Neutrophil (primary cell): ENCODE measurements around the gene TIMM44.

Experiments used
- H3K27ac ChIP-seq: fragments of 200-600 bp; sonication (generic); 2 replicates; pipeline ENCODE4 v1.5.1; 2016; ENCODE audit warnings: mild to moderate bottlenecking, moderate library complexity
- H3K27me3 ChIP-seq: fragments of 200-600 bp; sonication (generic); 2 replicates; pipeline ENCODE4 v1.6.0; 2016; ENCODE audit warnings: mild to moderate bottlenecking
- H3K36me3 ChIP-seq: fragments of 200-600 bp; sonication (generic); 2 replicates; pipeline ENCODE4 v1.5.1; 2017
- H3K4me1 ChIP-seq, 2 experiments: fragments of 200-600 bp in 1 of 2; sonication (generic) in 1 of 2; 1 replicate in 1 of 2; 2 replicates in 1 of 2; pipeline versions ENCODE4 v1.5.1 to v1.6.1; 2013 to 2016; ENCODE audit warnings: low read depth in 1 of 2, low read length in 1 of 2, mild to moderate bottlenecking in 1 of 2, moderate library complexity in 1 of 2; ENCODE audit not compliant: control insufficient read depth in 1 of 2, insufficient read depth in 1 of 2
- H3K4me3 ChIP-seq, 2 experiments: fragments of 200-600 bp in 1 of 2; sonication (generic) in 1 of 2; 1 replicate in 1 of 2; 2 replicates in 1 of 2; pipeline ENCODE4 v1.5.1; 2013 to 2016; ENCODE audit warnings: low read depth in 1 of 2, low read length in 1 of 2, mild to moderate bottlenecking in 1 of 2, moderate library complexity in 1 of 2
- H3K9me3 ChIP-seq: fragments of 200-600 bp; sonication (generic); 2 replicates; pipeline ENCODE4 v1.5.1; 2016
- TF ChIP-seq, protein P1 (sequence below): fragments of 200-600 bp; sonication (generic); IDR thresholded peaks from 2 replicates; pipeline ENCODE4 v1.5.1; 2016; ENCODE audit warnings: antibody characterized with exemption

The TIMM44 gene

DNA sequence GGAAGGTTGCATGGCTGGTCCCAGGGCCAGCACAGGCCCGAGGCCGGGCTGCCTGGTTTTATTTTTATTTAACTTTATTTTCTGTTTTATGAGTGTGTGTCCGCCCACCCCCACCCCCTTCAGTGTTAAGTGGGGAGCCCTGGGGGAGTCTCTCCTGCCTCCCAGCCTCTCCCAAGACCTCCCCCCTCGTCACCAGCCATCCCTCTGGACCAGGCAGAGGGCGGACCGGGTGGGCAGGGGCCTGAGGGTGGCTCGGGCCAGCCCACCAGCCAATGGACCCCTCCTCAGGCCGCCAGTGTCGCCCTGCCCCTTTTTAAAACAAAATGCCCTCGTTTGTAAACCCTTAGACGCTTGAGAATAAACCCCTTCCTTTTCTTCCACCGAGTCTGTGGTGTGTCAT, 29.4 kb downstream of the TIMM44 start:
- H3K27ac ChIP-seq = no peak overlapping the region
- TF ChIP-seq, protein P1, sequence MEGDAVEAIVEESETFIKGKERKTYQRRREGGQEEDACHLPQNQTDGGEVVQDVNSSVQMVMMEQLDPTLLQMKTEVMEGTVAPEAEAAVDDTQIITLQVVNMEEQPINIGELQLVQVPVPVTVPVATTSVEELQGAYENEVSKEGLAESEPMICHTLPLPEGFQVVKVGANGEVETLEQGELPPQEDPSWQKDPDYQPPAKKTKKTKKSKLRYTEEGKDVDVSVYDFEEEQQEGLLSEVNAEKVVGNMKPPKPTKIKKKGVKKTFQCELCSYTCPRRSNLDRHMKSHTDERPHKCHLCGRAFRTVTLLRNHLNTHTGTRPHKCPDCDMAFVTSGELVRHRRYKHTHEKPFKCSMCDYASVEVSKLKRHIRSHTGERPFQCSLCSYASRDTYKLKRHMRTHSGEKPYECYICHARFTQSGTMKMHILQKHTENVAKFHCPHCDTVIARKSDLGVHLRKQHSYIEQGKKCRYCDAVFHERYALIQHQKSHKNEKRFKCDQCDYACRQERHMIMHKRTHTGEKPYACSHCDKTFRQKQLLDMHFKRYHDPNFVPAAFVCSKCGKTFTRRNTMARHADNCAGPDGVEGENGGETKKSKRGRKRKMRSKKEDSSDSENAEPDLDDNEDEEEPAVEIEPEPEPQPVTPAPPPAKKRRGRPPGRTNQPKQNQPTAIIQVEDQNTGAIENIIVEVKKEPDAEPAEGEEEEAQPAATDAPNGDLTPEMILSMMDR = no peak
- no peak overlapping the region for H3K4me3 ChIP-seq
- H3K4me1 ChIP-seq = peaks cover 17 to 27% of the 10 kb centered on the region in 2 experiments
- peaks cover 44% of the 10 kb centered on the region for H3K36me3 ChIP-seq
- H3K27me3 ChIP-seq = peaks cover 55% of the 10 kb centered on the region
- no peaks in the 10 kb centered on the region for H3K9me3 ChIP-seq

DNA sequence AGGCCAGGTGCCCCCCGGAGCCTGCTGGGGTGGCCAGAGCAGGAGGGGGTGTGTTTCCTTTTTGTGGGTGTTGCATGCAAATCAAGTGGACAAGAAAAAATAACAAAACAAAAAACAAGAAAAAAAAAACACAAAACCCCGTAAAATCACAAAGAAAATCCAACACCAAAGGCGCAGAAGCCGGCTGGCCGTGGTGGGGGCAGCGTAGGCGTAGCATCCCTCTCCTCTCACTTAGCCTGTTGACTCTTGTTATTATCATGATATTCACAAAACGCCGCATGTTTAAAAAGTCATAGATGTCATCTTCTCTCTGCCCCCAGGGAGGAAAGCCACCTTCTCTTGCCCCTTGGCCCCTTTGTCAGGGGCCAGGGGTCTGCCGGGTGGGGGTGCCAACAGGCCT, 29.8 kb downstream of the TIMM44 start:
- Histone ChIP-seq H3K36me3 (peaks cover 48% of the 10 kb centered on the region), H3K27me3 (peaks cover 50% of the 10 kb centered on the region), H3K27ac (no peak overlapping the region), H3K9me3 (no peaks in the 10 kb centered on the region), H3K4me1 (peaks cover 17 to 27% of the 10 kb centered on the region in 2 experiments), H3K4me3 (no peak overlapping the region)
- TF ChIP-seq, protein P1 = no peak

DNA sequence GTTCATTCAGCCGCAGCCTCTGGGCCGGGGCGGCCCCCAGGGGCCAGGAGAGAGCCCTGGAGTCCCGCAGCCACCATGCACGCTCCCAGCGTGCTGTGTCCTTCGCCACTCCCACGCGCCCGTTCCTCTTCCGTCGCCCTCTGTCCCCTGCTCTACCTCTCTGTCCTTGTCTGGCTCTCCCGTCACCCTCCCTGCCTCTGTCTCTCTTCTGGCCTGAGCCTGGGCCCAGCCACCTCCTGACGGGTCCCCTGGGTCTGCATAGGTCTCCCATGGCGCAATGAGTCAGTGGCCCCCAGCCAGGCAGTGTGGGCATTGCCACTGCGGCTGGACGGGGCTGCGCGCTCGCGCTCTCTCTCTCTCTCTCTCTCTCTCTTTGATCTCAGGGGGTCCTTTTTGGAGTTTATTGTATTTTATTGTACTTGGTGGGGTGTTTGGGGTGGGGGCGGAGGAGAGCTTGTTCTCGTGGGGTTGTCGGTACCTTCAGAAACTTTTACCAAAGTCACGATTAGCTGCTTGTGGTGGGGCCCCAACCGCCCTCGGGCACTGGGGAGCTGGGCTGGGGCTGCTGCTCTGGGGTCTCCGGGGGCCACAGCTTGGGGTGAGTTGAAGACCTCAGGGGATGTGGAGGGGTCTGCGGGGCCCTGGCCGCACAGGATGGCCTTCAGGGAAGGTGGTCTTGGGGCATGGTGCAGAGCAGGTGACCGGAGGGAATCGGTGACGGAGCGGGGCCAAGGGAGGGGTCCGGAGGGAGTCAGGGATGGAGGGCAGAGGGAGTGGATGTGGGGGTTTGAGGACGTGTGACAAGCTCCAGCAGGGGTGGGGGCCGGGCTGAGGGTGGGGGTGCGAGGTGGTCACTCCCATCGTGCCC, 30.5 kb downstream of the TIMM44 start:
- Histone ChIP-seq H3K27me3 (peaks cover 43% of the 10 kb centered on the region), H3K36me3 (peaks cover 50% of the 10 kb centered on the region), H3K27ac (no peak overlapping the region), H3K4me3 (no peak overlapping the region), H3K9me3 (no peaks in the 10 kb centered on the region), H3K4me1 (peaks cover 17 to 25% of the 10 kb centered on the region in 2 experiments)
- TF ChIP-seq, protein P1 = no peak

DNA sequence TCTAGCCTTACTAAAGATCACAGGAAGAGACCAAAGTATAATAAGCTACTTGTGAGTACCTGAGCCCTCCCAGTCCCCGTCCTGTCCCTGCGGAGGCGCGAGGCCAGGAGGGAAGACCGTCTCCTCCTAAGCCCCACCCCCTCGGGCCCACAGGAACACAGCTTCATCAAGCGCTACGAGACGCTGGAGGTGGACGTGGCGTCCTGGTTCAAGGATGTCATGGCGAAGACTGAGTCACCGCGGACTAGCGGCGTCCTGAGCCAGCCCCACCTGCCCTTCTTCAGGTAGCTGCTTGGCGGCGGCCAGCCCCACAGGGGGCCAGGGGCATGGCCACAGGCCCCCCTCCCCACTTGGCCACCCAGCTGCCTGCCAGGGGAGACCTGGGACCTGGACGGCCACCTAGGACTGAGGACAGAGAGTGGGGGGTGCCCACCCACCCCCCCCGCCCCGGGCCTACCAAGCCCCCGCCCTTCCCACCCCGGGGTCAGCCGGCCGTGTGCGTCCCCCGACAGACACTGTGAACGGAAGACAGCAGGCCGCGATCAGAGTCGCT, 31.2 kb downstream of the TIMM44 start:
- TF ChIP-seq, protein P1 = no peak
- Histone ChIP-seq H3K27me3 (peaks cover 36% of the 10 kb centered on the region), H3K36me3 (peaks cover 50% of the 10 kb centered on the region), H3K9me3 (no peaks in the 10 kb centered on the region), H3K27ac (no peak overlapping the region), H3K4me1 (peaks cover 10 to 18% of the 10 kb centered on the region in 2 experiments), H3K4me3 (no peak overlapping the region)

DNA sequence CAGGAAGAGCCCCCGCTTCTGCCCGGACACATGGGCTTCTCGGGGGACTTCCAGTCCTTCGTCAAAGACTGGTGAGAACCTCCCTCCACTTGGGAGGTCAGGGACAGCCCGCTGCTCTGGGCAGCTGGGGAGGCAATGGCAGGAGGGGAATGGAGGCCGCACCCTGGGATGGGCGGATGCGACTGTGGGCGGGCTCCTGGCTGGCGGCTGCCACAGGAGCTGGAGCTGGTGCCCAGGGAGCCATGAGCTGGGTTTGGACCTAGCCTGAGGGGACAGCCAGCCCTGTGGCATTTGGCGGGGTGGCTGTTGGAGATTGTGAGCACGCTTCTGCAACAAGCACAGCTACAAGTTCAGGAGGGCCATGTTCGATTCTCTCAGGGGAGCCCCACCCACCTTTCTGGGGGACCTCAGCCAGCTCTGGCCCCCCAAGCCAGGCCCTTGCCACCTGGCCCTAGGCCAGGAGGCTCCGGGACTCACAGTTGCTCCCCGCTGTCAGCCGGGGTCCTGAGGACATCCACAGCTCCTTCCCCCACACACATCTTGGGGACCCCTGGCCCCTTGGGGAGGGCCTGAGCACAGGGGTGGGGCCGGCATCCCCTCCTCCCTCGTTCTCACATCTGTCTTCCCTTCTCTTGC, 31.8 kb downstream of the TIMM44 start:
- Histone ChIP-seq H3K4me3 (no peak overlapping the region), H3K9me3 (no peaks in the 10 kb centered on the region)

More for the DNA sequence above, 31.8 kb downstream of the TIMM44 start:
- peaks cover 30% of the 10 kb centered on the region for H3K27me3 ChIP-seq
- peaks cover 5 to 12% of the 10 kb centered on the region in 2 experiments for H3K4me1 ChIP-seq
- H3K27ac ChIP-seq = no peak overlapping the region
- TF ChIP-seq, protein P1 = no peak
- H3K36me3 ChIP-seq = peaks cover 50% of the 10 kb centered on the region
